Stimulated activated CD4-positive, alpha-beta T cell treated with anti-CD3 and anti-CD28 coated beads, Interleukin-4, amount 100 ng/mL, for 4 hours (primary cell): ENCODE results near the gene C6orf118.

Experiments used
- DNase-seq, 2 experiments: peaks; one replicate each; pipeline ENCODE4 v3.0.0-alpha.2; 2020

C6orf118 gene

GRCh38 chr6:165308926-165309731 lies at the start of gene C6orf118:
Gene C6orf118 (minus strand): TSS chr6:165309605. CDS start chr6:165309586, 19 bp downstream.
- DNase-seq: no peak

GRCh38 chr6:165345700-165346099 lies 36.3 kb upstream of the C6orf118 start:
- DNase-seq: no peak

GRCh38 chr6:165340532-165340931 lies 31.1 kb upstream of the C6orf118 start:
- DNase-seq: no peak

GRCh38 chr6:165325609-165326008 lies 16.2 kb upstream of the C6orf118 start:
- no peak for DNase-seq

GRCh38 chr6:165321555-165322145 lies 12.2 kb upstream of the C6orf118 start:
- no peak for DNase-seq

GRCh38 chr6:165321150-165321549 lies 11.7 kb upstream of the C6orf118 start:
- DNase-seq: no peak

- no peak for DNase-seq
These were observed 8.3 kb upstream of the C6orf118 start for GRCh38 chr6:165317723-165318122.

GRCh38 chr6:165306955-165307354 lies 2.5 kb downstream of the C6orf118 start:
- no peak for DNase-seq

- DNase-seq: no peak
These were observed 7.8 kb downstream of the C6orf118 start for GRCh38 chr6:165301372-165302246.

- DNase-seq: no peak
These were observed 8.9 kb downstream of the C6orf118 start for GRCh38 chr6:165300422-165300936.

- DNase-seq: no peak
These were observed 10.5 kb downstream of the C6orf118 start for GRCh38 chr6:165298875-165299274.

GRCh38 chr6:165298402-165298801 lies 11.0 kb downstream of the C6orf118 start:
- no peak for DNase-seq

- DNase-seq: no peak
These were observed 16.7 kb downstream of the C6orf118 start for GRCh38 chr6:165292657-165293056.

- no peak for DNase-seq
These were observed 34.8 kb downstream of the C6orf118 start for GRCh38 chr6:165274611-165275010.

- DNase-seq: no peak
These were observed 36.8 kb downstream of the C6orf118 start for GRCh38 chr6:165272585-165272984.

GRCh38 chr6:165268987-165269386 lies 40.4 kb downstream of the C6orf118 start:
- no peak for DNase-seq

GRCh38 chr6:165266621-165267020 lies 42.8 kb downstream of the C6orf118 start:
- DNase-seq: no peak

GRCh38 chr6:165266191-165266590 lies 43.2 kb downstream of the C6orf118 start:
- no peak for DNase-seq

- DNase-seq: no peak
These were observed 48.9 kb downstream of the C6orf118 start for GRCh38 chr6:165260462-165260861.

- no peak for DNase-seq
These were observed 59.6 kb downstream of the C6orf118 start for GRCh38 chr6:165249808-165250207.

- DNase-seq: no peak
These were observed 63.7 kb downstream of the C6orf118 start for GRCh38 chr6:165245701-165246100.

GRCh38 chr6:165245287-165245686 lies 64.1 kb downstream of the C6orf118 start:
- no peak for DNase-seq
